Astrocyte of the cerebellum (primary cell): ENCODE measurements around the gene YIPF2.

Experiments used
- DNase-seq: peaks from one replicate; pipeline ENCODE4 v3.0.0-alpha.2; 2011; ENCODE audit warnings: low read depth
- H3K4me3 ChIP-seq: 2 replicates; pipeline ENCODE4 v1.5.1; 2011; ENCODE audit warnings: mild to moderate bottlenecking, low read depth, low read length, moderate library complexity
- in situ Hi-C: cut with HindIII; loops from 2 replicates; pipeline ENCODE4 v1.10.0; 2017; ENCODE audit warnings: low sequenced_read_pairs
- TF ChIP-seq, protein P1 (sequence below): IDR thresholded peaks from 2 replicates; pipeline ENCODE4 v1.5.1; 2012; ENCODE audit warnings: low read length, low read depth, moderate library complexity, mild to moderate bottlenecking; ENCODE audit errors: missing control alignments

Gene YIPF2

DNA sequence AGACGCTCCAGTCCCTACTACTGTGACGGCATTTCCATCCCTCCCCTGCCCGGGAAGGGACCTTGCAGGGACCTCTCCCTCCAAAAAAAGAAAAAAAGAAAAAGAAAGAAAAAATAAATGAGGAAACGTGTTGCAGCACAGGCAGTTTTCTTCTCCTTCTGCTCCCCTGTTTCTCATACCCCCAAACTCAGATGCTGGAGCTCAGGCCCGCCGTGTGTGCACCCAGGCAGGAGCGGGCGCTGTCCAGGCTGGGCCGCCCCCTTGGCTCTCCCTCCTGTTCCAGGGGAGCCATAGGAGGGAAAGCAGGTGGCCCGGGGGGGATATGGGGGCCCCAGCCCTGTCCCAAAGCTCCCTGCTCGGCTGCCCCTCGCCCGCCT lies 5.8 kb downstream of the YIPF2 start:
- no peak overlapping the region for H3K4me3 ChIP-seq
- in situ Hi-C loops: no loop called here
- TF ChIP-seq, protein P1, sequence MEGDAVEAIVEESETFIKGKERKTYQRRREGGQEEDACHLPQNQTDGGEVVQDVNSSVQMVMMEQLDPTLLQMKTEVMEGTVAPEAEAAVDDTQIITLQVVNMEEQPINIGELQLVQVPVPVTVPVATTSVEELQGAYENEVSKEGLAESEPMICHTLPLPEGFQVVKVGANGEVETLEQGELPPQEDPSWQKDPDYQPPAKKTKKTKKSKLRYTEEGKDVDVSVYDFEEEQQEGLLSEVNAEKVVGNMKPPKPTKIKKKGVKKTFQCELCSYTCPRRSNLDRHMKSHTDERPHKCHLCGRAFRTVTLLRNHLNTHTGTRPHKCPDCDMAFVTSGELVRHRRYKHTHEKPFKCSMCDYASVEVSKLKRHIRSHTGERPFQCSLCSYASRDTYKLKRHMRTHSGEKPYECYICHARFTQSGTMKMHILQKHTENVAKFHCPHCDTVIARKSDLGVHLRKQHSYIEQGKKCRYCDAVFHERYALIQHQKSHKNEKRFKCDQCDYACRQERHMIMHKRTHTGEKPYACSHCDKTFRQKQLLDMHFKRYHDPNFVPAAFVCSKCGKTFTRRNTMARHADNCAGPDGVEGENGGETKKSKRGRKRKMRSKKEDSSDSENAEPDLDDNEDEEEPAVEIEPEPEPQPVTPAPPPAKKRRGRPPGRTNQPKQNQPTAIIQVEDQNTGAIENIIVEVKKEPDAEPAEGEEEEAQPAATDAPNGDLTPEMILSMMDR: no peak
- DNase-seq: no peak

- TF ChIP-seq, protein P1: no peak
- DNase-seq: no peak
- H3K4me3 ChIP-seq: no peak overlapping the region
- in situ Hi-C loops: no loop called here
Observed at GRCh38 chr19:10921910-10922637, 6.4 kb downstream of the YIPF2 start.

GRCh38 chr19:10921199-10921909 lies 7.1 kb downstream of the YIPF2 start:
- no peak overlapping the region for H3K4me3 ChIP-seq
- in situ Hi-C loops: no loop called here
- TF ChIP-seq, protein P1: no peak
- DNase-seq: no peak

DNA sequence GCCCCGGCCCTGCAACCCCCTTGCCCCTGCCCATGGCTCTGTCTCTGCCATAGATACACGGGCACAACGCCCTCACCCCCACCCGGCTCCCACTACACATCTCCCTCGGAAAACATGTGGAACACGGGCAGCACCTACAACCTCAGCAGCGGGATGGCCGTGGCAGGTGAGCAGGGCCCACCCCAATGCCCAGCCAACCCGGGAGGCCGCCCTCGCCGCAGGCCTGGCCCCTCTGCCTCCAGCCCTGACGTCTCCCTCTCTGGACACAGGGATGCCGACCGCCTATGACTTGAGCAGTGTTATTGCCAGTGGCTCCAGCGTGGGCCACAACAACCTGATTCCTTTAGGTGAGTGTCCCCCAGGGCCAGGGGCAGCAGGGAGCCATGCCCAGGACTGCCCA lies 7.7 kb downstream of the YIPF2 start:
- TF ChIP-seq, protein P1: no peak
- H3K4me3 ChIP-seq: no peak overlapping the region
- in situ Hi-C loops: no loop called here
- DNase-seq: no peak

DNA sequence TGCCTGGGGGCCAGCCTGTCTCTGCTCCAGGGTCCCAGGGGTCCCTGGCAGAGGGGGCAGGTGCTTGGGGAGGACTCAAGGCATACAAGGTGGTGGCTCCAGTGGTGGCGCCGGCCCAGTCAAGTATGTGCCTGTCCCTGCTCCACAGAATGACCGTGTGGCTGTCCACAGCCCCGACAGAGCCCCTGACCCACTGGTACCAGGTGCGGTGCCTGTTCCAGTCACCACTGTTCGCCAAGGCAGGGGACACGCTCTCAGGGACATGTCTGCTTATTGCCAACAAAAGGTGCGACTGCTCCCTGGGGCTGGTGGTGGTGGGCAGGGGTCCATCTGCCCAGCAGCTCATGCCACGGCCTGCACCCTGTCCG lies 8.2 kb downstream of the YIPF2 start:
- H3K4me3 ChIP-seq: no peak overlapping the region
- DNase-seq: no peak
- TF ChIP-seq, protein P1: no peak
- in situ Hi-C loops: no loop called here

DNA sequence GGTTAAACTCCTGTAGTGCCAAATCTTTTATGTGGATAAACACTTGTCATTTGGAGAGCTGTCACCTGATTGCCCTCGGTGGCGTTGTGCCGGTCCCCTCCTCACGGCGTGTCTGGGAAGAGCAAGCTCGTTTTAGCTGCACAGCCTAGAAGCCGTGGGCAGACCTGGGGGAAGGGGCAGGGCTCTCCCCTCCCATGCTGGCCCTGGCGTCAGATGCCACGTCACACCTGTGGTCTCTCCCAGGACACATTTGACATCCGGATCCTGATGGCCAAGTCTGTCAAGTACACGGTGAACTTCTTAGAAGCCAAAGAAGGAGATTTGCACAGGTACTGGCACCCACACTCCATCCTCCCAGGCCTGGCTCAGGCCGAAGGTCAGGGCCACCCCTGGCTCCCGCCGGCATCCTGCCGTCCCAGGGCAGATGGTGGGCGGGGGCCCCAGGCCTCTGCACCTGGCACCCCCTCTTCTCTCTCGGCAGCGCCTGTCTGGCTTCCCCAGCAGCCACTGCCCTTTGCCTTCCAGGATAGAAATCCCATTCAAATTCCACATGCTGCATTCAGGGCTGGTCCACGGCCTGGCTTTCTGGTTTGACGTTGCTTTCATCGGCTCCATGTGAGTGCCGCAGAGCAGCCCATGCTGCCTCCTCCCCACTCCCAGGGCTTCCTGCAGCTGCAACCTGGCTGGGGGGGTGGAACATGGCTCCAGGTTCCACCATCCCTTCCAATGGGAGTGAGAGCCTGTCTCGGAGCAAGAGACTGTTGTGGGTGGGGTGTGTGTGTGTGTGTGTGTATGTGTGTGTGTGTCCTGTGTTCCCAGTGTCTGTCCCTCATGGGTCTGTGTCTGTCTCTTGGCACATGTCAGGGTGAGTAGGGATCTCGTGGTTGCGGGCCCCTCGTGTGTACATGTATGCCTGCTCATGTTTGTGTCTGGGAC lies 8.8 kb downstream of the YIPF2 start:
- no peak overlapping the region for H3K4me3 ChIP-seq
- in situ Hi-C loops: loop anchor here (10.0 kb wide), 1 partner anchor 125 kb away; no protein-coding TSS in a partner anchor
- TF ChIP-seq, protein P1: no peak
- no peak for DNase-seq
